Left forelimb (tissue), 1 donor: ENCODE measurements around the gene HS1BP3.

Experiments
- DNase-seq: peaks from one replicate; pipeline ENCODE4 v3.0.0-alpha.2; 2018; ENCODE audit warnings: low spot score

HS1BP3 gene

GRCh38 chr2:20599861-20600461 lies 50.9 kb downstream of the HS1BP3 start:
- DNase-seq = no peak

GRCh38 chr2:20599001-20599600 lies 51.8 kb downstream of the HS1BP3 start:
- peak; percentile 60 for DNase-seq

- DNase-seq = no peak
Measured at GRCh38 chr2:20597860-20598183, 53.1 kb downstream of the HS1BP3 start.

DNA sequence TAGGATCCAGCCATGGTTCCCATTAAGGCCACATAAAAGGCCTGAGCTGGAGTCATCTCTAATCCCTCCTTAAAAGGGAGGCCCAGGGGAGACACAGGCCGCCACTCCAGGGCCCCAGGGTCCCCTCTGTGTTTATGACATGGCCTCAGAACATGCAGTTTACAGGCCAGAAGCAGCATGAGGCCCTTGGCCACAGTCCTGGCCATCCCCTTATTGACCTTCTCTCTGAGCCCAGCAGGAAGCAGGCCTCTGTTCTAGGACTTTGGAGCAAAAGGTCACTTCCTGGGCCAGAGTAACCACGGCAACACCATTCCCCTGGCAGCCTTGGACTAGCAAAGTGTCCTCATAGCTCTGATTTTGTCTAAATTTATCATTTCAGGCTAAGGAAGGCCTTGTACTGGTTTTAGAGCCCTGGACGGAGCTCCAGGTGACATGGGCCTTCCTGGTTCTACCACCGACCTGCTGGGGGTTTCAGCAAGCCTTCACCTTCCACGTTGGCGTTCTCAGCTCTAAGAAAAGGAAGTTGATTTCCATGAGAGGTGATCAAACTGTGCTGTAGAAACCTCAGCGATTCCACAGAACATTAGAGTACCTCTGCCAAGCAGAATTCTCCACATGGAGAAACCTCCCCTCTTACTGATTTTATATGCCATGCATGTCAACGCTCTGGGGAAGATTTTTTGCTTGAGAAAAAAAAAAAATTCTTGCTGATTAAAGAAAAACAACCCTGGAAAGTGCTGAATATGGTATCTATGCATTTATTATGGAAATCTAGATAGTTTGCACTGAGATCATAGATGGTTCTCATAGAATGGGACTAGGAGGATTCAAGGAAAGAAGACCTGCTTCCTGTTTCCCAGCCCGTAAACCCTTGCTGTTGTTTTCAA lies 53.7 kb downstream of the HS1BP3 start:
- DNase-seq = peak; percentile 47

DNA sequence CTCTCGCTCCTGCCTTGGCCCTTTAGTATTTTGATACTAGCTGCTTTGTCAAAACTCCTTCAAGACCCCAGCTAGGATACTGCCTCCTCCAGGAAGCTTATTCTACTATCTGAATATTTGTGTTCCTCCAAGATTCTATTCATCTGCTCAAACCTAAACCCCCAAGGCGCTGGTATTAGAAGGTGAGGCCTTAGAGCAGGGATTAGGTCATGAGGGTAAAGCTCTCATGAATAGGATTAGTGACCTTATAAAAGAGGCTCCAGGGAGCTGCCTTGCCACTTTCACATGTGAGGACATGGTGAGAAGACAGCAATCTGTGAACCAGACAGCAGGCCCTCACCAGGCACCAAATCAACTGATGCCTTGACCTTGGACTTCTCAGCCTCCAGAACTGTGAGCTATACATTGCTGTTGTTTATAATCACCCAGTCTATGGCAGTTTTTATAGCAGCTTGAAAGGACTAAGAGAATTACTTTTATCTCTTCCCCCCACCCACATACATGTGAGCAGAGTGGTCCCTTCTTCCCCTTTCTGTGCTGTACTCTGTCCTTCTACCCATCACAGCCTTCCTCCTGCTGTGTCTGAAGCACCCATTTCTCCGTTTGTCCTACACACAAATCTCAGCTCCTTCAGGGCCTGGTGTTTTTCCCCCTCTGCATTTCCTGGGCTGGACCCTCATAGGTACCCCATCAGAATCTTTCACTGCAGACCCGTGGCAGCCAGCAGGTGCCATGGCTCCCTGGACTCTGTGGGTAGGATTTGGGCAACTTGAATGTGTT lies 54.5 kb downstream of the HS1BP3 start:
- DNase-seq = no peak

GRCh38 chr2:20595439-20596192 lies 55.3 kb downstream of the HS1BP3 start:
- peak; percentile 48 for DNase-seq

- DNase-seq = no peak
Measured at GRCh38 chr2:20594957-20595356, 55.9 kb downstream of the HS1BP3 start.

DNA sequence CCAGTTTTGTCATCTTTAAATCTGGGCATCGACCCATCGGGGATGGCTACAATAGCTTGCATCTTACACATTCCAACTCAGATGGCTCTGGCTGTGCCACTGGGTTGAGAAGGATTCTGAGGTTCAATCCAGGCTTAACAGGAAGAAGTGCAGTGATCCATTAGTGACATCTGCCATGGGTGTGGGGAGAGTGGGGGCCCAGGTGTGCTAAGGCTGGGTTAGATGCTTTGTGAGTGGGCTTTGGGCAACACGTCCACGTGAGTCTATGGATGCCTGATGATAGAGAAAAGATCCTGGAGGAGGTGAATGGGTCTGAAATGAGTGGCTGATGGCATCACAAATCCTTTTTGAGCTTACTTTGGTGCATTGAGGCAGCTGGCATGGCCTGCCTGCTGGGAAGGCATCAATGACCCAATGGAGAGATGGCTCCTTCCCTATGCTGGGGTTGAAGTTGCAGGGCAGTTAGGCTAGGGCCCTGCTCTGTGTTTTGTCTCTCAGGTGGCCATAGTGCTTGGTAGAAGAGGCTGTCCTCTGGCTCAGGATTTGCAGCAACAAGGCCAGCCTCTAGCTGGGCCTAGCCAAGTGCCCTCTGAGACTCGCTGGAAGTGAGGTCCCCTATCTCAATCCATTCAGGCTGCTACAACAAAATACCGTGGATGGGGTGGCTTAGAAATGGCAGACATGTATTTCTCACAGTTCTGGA lies 56.7 kb downstream of the HS1BP3 start:
- DNase-seq = no peak

DNA sequence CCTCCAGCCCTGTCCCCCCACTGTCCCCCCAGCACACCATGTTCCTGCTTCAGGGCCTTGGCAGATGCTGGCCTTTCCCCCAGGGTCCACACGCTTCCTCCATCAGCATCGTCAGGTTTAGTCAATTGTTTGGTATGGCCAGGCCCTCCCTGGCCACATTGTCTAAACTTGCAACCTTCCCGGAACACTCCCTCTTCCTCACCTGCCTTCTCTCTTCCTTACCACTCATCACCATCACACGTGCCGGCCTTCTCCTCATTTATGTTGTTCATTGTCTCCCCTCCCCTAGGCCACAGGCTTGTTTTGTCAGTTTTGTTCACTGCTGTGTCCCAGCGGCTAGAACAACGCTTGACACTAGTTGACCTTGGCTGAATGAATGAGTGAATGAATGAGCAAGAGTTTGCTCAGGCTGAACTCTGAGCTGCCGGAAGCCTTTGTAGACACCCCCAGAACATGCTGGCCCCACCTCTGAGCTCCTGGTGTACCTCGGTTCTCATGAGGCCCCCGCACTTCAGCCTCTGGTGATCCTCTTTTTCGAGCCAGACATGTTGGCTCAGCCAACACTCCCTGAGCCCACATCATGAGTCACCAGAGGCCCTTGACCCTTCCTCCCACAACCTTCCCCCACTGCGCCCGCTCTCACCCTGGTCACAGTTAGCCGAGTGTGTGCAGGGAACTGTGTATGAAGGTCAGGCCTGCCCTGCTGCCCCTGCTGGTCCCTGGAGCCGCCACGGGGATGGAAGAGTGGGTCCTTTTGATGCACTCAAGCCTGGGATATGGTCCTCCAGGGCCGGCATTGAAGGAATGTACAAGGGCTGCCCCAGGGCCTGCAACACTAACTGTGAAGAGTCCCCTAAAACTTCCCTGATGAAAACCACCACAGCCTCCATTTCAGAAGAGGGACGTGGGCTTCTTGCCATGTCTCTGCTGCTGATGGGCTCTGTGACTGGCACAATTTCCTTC lies 57.5 kb downstream of the HS1BP3 start:
- peak; percentile 60 for DNase-seq

DNA sequence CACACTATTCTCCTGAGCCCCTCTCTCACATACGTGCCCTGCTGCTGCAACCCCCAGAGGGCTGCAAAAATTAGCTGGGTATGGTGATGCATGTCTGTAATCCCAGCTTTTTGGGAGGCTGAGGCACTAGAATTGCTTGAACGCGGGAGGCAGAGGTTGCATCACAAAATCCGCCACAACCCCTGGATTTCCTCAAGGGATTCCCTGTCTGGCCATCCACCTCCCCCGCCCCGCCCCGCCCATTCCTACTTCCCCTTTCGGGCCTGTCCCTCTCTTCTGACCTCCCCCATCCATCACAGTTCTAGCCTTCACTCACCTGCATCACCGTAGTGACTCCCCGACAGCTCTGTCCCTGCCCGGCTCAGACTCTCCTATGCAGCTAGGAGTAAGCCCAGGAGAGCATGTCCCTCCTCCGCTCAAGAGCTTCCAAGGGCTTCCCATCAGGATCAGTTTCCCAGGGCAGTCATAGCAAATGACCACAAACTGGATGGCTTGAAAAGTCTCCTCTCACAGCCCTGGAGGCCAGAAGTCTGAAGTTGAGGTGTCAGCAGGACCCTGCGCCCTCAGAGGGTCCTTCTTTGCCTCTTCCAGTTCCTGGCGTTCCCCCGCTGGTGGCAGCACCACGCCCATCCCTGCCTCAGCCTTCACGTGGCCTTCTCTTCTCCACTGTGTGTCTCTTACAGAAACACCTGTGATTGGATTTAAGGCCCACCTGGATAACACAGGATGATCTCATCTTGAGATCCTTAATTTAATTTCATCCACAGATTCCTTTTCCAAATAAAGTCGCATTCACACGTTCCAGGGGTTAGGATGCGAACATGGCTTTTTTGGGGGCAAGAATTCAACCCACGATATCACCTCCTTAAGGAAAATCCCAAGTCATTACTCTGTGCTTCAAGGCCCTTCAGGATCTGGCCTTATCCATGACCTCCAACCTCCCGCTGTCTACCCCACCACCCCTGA lies 58.5 kb downstream of the HS1BP3 start:
- DNase-seq = no peak

DNA sequence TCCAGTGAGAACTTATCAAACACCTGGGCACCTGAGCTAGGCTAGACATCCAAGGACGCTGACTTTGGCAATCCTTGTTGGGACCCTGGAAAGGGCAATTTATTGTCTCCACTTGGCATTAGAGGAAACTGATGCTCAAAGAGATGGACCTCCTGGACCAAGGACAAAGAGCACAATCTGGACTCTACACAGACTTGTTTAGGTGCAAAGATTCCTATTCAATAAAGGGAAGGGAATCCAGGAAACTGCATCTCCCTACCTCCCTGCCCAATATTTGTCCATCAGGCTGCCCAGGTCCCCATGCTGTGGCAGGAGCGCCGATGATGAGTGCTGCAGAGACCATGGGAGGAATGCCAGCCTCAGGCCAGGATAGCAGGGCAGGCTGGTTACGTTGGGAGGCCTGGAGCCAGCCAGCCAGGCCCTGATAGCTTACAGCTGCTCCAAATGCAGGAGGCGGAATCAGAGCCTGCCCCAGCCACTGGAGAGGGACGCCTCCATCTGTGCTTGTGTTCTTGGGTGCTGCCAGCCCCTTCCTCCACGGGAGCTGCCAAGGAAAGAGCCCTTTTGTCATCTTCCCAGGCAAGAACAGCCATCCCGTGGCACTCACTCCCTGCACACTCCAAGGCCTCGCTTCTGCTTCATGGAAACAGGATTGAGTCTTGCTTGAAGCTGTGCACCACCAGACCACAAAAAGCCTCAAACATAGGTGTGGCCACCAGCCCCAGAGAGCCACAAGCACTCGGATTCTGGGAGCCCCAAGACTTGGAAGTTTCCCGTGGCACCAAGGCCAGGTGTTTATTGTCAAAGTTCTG lies 60.0 kb downstream of the HS1BP3 start:
- DNase-seq = peak; percentile 65

DNA sequence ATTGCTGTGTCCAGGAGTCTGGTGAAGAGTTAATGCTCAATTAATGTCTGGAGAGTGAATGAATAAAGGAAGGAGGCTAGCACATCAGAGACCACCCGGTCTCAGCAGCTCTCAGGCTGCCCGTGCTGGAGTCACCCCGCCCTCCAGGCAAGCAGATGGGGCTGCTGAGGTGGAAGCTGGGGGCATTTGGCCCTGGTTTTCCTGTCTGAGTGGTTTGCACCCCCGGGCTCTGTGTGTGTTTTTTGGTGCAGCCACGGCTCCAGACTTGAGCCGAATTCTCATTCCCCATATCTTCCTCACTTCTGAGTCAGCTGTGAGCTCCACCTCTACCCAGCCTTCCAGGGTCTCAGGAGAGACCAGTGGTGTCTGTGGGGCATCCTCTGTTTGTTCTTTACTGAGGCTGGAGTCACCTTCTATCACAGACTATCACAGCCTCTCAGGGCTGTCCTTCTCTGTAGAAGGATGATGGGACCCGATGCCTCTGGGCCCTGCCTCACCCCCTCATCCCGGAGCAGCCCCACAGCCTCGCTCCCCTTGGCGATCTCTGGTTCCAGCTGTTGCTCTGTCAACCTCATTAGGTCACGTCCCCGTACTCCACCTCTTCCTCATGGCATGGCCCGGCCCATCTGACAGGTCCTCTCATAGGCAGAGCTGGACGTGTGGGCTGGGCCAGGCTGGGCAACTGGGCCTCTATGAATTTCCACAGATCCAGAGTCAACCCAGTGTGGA lies 60.8 kb downstream of the HS1BP3 start:
- DNase-seq = peak; percentile 57

- DNase-seq = peak; percentile 38
Measured at GRCh38 chr2:20588918-20589871, 61.7 kb downstream of the HS1BP3 start.

GRCh38 chr2:20585710-20586594 lies 64.9 kb downstream of the HS1BP3 start:
- peak; percentile 57 for DNase-seq

DNA sequence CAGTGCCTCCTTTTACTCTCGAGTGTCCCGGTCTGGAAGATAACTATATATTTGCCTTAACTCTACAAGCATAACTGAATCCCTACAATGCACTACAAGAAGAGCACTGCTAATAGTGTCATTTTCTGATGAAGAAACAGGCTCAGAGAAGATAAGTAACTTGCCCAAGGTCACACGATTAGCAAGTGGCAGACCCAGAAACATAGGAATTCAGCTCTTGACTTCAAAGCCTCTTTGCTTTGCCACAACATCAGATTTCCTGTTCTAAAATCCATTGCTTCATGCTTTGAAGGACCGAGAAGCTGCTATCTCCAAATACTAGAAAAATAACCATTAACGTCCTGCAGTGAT lies 65.6 kb downstream of the HS1BP3 start:
- DNase-seq = no peak
